Muscle layer of colon (tissue), 2 donors: ENCODE measurements around the gene SNAPIN.
"Not testable (repeated sequence)": the region's sequence is repeated elsewhere in the genome, so short reads cannot be mapped to it uniquely, and the experiment has no call there.

Experiments used
- H3K27ac ChIP-seq: one replicate; pipeline ENCODE4 v1.7.0; 2013; ENCODE audit warnings: low read depth, mild to moderate bottlenecking, low read length, moderate library complexity
- H3K27me3 ChIP-seq, 2 donors: one replicate each; pipeline ENCODE4 v1.7.0; 2013; ENCODE audit warnings: low read length in 2 of 2, mild to moderate bottlenecking in 2 of 2; ENCODE audit not compliant: insufficient read depth in 2 of 2, control insufficient read depth in 1 of 2
- H3K36me3 ChIP-seq: one replicate; pipeline ENCODE4 v1.7.0; 2013; ENCODE audit warnings: mild to moderate bottlenecking, low read length; ENCODE audit not compliant: insufficient read depth
- H3K4me1 ChIP-seq: one replicate; pipeline ENCODE4 v1.7.0; 2013; ENCODE audit warnings: mild to moderate bottlenecking, low read length; ENCODE audit not compliant: insufficient read depth
- H3K4me3 ChIP-seq, 2 donors: one replicate each; pipeline ENCODE4 v1.7.0; 2013; ENCODE audit warnings: low read length in 2 of 2, low read depth in 1 of 2, mild to moderate bottlenecking in 1 of 2, moderate library complexity in 1 of 2
- H3K9ac ChIP-seq: one replicate; pipeline ENCODE4 v1.7.0; 2013; ENCODE audit warnings: low read length
- H3K9me3 ChIP-seq: one replicate; pipeline ENCODE4 v1.7.0; 2013; ENCODE audit warnings: mild to moderate bottlenecking, low read length
- donor health status: abdominal sarcoma.
- donor health status: Adenocarcinoma of cecum.

Gene SNAPIN

DNA sequence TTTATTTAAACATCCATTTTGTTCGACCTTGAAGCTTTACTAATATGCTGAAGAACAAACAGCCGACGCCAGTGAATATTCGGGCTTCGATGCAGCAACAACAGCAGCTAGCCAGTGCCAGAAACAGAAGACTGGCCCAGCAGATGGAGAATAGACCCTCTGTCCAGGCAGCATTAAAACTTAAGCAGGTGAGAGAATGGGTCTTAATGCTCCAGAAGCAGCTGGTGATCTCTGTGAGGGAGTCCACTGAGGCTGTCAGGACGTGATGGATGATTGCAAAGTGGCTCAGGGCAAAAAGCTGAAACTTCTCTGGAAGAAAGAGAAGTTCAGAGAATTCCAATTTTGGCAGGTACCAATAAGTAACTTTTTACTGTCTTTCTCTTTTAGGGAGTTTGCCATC lies 20.2 kb upstream of the SNAPIN start:
- Histone ChIP-seq H3K27ac (no peak overlapping the region), H3K4me1 (peaks cover 28% of the 10 kb centered on the region), H3K9ac (no peak overlapping the region), H3K4me3 (no peak overlapping the region), H3K9me3 (no peaks in the 10 kb centered on the region), H3K36me3 (peaks cover 70% of the 10 kb centered on the region), H3K27me3 (no peaks in the 10 kb centered on the region)

DNA sequence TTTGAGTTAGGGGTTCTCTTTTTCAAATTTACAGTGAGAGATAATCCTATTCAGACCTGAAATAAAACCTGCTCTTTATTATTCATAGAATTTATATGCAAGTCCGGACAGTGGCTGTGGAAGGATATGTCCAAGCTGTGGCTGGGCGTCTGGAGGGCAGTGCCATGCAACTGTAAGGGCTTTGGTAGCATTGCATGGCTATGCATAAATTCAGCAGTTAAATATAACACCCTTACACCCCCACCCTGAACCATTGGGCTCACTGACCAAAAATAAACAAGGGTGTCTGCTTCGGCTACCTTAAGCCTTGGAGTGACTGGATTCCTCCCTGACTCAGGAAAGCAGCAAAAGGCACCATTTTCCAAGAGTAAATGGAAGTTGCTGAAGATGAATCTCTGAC lies 19.2 kb upstream of the SNAPIN start:
- H3K4me1 ChIP-seq: peaks cover 31% of the 10 kb centered on the region

DNA sequence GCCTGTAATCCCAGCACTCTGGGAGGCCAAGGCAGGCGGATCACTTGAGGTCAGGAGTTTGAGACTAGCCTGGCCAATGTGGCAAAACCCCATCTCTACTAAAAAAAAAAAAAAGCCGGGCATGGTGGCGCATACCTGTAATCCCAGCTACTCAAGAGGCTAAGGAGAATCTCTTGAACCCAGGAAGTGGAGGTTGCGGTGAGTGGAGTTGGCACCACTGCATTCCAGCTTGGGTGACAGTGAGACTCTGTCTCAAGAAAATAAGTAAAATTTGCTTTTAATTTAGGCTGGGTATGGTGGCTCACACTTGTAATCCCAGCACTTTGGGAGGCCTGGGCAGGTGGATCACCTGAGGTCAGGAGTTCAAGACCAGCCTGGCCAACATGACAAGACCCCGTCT lies 18.3 kb upstream of the SNAPIN start:
- Histone ChIP-seq H3K36me3 (peaks cover 88% of the 10 kb centered on the region), H3K4me1 (peaks cover 31% of the 10 kb centered on the region)
- not testable (repeated sequence) for H3K9ac ChIP-seq, H3K9me3 ChIP-seq, H3K4me3 ChIP-seq, H3K27me3 ChIP-seq, H3K27ac ChIP-seq

More for the DNA sequence above, 19.2 kb upstream of the SNAPIN start:
- Histone ChIP-seq H3K27ac (no peak overlapping the region), H3K36me3 (peaks cover 80% of the 10 kb centered on the region), H3K9me3 (no peaks in the 10 kb centered on the region), H3K9ac (no peak overlapping the region), H3K4me3 (no peak overlapping the region), H3K27me3 (no peaks in the 10 kb centered on the region)

DNA sequence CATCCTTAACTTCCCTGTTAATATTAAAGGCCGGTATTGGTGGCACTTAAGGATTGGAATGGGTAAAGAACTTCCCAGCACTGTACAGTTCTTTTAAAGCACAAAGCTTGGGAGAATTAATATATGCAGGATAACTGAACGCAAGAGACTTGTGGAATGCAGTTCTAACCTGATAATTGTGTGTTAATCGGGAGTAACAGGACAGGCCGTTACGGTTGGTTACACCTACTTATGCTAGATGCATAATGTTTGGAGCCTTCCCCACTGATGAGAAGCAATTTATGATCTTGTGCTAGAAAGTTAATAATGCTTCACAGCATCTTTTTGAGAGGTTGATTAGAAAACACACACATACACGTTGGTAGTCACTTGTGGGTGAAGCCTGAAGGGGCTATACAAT lies 17.6 kb upstream of the SNAPIN start:
- no peak overlapping the region for H3K9ac ChIP-seq
- no peaks in the 10 kb centered on the region for H3K9me3 ChIP-seq
- no peak overlapping the region for H3K4me3 ChIP-seq
- no peaks in the 10 kb centered on the region for H3K27me3 ChIP-seq
- H3K4me1 ChIP-seq: peaks cover 24% of the 10 kb centered on the region
- H3K27ac ChIP-seq: no peak overlapping the region
- H3K36me3 ChIP-seq: peaks cover 94% of the 10 kb centered on the region

DNA sequence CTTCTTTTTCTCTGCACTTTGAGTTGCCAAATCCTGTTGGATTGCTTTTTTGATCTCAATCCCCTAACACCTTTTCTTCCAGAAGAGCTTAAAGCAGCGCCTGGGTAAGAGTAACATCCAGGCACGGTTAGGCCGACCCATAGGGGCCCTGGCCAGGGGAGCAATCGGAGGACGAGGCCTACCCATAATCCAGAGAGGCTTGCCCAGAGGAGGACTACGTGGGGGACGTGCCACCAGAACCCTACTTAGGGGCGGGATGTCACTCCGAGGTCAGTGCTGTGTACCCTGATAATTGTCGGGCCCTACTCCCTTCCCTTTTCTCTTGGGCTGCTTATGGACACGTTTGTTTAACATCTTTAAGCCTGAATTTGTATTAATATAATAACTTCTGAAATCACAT lies 16.3 kb upstream of the SNAPIN start:
- H3K9ac ChIP-seq: no peak overlapping the region
- H3K4me1 ChIP-seq: peaks cover 11% of the 10 kb centered on the region
- no peak overlapping the region for H3K27ac ChIP-seq

DNA sequence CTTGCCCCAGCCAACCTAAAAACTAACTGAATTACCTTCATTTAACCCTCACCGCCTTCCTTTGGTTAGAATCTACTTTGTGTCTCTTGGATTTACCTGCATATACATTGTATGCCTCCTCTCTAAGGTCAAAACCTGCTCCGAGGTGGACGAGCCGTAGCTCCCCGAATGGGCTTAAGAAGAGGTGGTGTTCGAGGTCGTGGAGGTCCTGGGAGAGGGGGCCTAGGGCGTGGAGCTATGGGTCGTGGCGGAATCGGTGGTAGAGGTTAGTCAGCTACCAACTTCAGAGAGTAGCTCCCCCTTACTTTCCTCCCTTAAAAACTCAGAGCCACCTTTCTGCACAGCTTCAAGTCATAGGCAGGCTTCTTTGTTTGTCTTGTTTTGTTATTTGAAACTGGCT lies 15.4 kb upstream of the SNAPIN start:
- peaks cover 6% of the 10 kb centered on the region for H3K4me1 ChIP-seq
- H3K9ac ChIP-seq: no peak overlapping the region
- H3K4me3 ChIP-seq: no peak overlapping the region
- H3K27me3 ChIP-seq: no peaks in the 10 kb centered on the region
- H3K9me3 ChIP-seq: no peaks in the 10 kb centered on the region
- no peak overlapping the region for H3K27ac ChIP-seq
- H3K36me3 ChIP-seq: peaks cover 78% of the 10 kb centered on the region

More for the DNA sequence above, 16.3 kb upstream of the SNAPIN start:
- no peaks in the 10 kb centered on the region for H3K9me3 ChIP-seq
- H3K27me3 ChIP-seq: no peaks in the 10 kb centered on the region
- H3K4me3 ChIP-seq: no peak overlapping the region
- peaks cover 87% of the 10 kb centered on the region for H3K36me3 ChIP-seq

DNA sequence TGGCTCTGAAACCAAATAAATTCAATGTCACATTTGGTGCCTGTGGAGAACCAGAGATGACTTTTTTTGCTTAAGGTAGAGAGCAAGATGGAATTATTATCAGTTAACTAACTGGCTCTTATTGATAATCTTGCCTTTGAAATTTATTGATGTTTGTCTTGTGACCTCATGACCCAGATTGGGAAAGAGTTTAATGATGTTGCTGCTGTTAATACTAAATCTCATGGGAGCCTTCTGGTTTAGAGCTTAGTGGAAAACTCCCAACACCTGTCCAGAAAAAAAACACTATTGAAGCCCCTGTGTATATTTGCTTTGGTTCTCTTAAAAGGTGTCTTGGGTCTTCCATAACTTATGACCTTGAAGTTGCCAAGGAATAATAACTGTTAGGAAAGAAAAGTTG lies 14.7 kb upstream of the SNAPIN start:
- peaks cover 71% of the 10 kb centered on the region for H3K36me3 ChIP-seq
- H3K4me3 ChIP-seq: no peak overlapping the region
- H3K27ac ChIP-seq: no peak overlapping the region
- H3K4me1 ChIP-seq: peaks cover 6% of the 10 kb centered on the region
- H3K9ac ChIP-seq: no peak overlapping the region
- no peaks in the 10 kb centered on the region for H3K27me3 ChIP-seq
- no peaks in the 10 kb centered on the region for H3K9me3 ChIP-seq

DNA sequence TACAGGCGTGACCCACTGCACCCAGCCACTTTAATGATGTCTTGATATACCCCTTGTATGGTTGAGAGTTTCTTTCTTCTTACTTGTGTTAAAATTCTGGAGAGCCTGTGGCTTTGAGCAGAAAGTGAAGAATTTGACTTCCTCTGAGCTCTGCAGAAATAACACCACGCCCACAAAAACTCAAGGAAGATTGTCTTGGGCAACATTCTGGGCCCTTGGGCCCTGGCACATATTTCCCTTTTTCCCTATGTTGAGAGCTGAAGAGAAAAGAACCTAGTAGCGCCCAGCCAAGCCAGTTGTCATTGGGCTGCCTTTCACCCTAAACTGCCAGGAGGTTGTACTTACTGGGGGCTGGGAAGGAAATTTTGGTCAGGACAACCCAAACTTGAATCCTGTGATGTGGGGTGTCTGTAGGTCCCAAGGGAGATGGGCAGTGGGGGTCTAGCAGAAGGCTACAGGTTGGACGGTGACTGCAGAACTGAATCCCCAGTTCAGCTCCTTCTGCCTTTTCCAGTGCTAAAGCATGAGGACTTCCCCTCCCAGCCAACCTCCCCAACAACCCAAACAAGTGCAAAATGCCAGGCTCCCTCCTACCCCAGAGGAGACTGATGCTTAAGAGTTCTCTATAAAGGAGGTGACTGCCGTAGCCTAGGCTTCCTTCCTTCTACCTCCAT lies 11.7 kb upstream of the SNAPIN start:
- H3K27ac ChIP-seq: no peak overlapping the region
- no peaks in the 10 kb centered on the region for H3K9me3 ChIP-seq
- H3K36me3 ChIP-seq: peaks cover 42% of the 10 kb centered on the region
- H3K9ac ChIP-seq: no peak overlapping the region
- peaks cover 13% of the 10 kb centered on the region for H3K4me1 ChIP-seq
- H3K27me3 ChIP-seq: no peaks in the 10 kb centered on the region
- no peak overlapping the region for H3K4me3 ChIP-seq

DNA sequence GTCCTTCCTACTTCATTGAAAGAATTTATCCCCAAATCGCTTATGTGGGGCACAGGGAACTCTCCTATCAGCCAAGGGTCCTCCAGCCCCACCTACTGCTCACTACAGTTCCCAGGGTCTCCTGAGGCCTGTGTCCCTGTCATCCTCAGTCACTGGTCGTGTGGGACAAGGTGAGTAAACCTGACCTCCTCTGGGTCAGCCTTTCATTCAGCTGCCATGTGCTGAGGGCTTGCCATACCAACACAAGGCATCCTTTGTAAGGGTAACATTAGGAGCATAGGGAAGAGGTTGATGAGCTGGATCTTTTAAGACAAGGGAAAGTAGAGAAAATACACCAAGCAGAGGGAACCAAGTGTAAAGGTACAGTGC lies 11.2 kb upstream of the SNAPIN start:
- H3K9me3 ChIP-seq: no peaks in the 10 kb centered on the region
- peaks cover 36% of the 10 kb centered on the region for H3K36me3 ChIP-seq
- no peaks in the 10 kb centered on the region for H3K27me3 ChIP-seq
- H3K9ac ChIP-seq: no peak overlapping the region
- no peak overlapping the region for H3K4me3 ChIP-seq
- no peak overlapping the region for H3K27ac ChIP-seq
- peaks cover 13% of the 10 kb centered on the region for H3K4me1 ChIP-seq

DNA sequence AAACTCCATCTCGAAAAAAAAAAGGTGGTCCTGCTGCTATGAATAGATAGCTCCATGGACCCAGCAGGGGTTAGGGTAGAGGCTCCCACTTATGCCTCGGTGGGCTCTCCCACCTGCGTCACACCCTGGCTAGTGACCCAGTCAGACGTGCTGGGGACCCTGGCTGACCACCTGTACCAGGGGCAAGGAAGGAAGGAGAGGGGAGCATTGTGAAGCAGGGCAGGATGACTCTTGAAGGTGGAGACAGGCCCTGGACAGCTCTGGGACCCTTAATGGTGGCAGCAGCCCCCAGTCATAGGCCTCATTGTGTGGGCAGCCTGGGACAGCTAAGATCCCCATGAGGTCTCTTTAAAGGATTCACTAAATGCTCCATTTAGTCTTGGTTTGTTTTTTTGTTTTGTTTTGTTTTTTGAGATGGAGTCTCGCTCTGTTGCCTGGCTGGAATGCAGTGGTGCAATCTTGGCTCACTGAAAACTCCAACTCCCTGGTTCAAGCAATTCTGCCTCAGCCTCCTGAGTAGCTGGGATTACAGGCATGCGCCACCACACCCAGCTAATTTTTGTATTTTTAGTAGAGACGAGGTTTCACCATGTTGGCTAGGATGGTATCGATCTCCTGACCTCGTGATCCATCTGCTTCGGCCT lies 10.4 kb upstream of the SNAPIN start:
- no peak overlapping the region for H3K27ac ChIP-seq

DNA sequence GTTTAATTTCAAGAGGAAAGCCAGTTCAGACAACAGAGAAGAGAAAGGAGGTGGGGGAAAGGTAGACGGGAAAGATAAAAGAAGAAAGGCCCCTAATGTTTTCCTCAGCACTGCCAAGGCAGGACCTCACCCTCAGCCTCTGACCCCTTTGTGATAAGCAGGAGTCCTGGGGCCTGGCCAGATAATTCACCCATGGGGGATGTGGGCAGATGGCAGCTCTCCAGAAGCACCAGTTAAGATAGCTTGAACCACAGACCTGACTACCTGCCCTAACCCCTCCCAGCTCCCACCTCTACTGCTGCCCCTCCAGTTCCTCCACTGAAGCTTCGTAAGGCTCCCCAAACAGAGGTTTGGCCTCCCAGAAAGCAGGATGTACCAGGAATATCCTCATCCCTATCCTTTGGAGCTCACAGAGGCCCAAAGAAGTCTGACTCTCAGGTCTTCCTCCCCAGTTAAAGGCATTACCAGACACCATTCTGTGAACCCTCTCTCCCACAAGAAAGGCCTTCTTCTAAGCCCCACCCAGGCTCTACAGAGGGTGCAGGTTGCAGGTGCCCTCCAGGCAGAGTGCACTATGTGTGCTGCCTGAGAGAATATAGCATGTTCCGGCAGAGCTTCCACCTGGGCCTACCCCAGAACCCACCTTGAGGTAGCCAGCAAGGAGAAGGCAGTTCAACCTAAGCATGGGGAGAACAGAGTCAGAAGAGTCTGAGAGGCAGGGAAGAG lies 9.2 kb upstream of the SNAPIN start:
- Histone ChIP-seq H3K27me3 (no peaks in the 10 kb centered on the region), H3K9ac (no peak overlapping the region), H3K4me3 (no peak overlapping the region), H3K4me1 (peaks cover 8% of the 10 kb centered on the region), H3K9me3 (no peaks in the 10 kb centered on the region), H3K36me3 (peaks cover 17% of the 10 kb centered on the region), H3K27ac (no peak overlapping the region)

More for the DNA sequence above, 10.4 kb upstream of the SNAPIN start:
- Histone ChIP-seq H3K4me1 (peaks cover 13% of the 10 kb centered on the region), H3K27me3 (no peaks in the 10 kb centered on the region), H3K9ac (no peak overlapping the region), H3K9me3 (no peaks in the 10 kb centered on the region), H3K4me3 (no peak overlapping the region), H3K36me3 (peaks cover 29% of the 10 kb centered on the region)
